ENCODE measurements around the gene COL21A1. TPM values are rescaled to one million over a fixed set of nuclear protein-coding genes. Genes with fewer than 3 reads are reported as not detected.

Gene COL21A1
- total RNA-seq, 2 experiments from 2014 or later, result not detected

- Histone ChIP-seq H4K20me1 (ENCODE audit: insufficient read depth, low read length) (no peaks in the 10 kb centered on the region), H3K9me2 (ENCODE audit: insufficient read depth, low read length) (no peaks in the 10 kb centered on the region), H3K79me2 (ENCODE audit: insufficient read depth, low read depth, low read length) (no peaks in the 10 kb centered on the region), H2AFZ (ENCODE audit: low read length) (no peak overlapping the region), H3K36me3 (ENCODE audit: insufficient read depth, low read length) (no peaks in the 10 kb centered on the region), H3K4me3 (ENCODE audit: low read depth, low read length, poor library complexity, severe bottlenecking) (no peak overlapping the region), H3K27ac (ENCODE audit: low read depth, low read length, poor library complexity, severe bottlenecking) (no peak overlapping the region), H3K9me3 (ENCODE audit: low read length) (no peaks in the 10 kb centered on the region), H3K4me1 (ENCODE audit: insufficient read depth, low read length, poor library complexity, severe bottlenecking) (no peaks in the 10 kb centered on the region), H3K4me2 (ENCODE audit: low read length) (no peak overlapping the region)
- CTCF ChIA-PET (ENCODE audit: unreplicated experiment), result no interaction called here
- no peak for DNase-seq (ENCODE audit: low spot score)
- POLR2A ChIA-PET, result no interaction called here
- no peak for TF ChIP-seq EZH2phosphoT487 (IDR thresholded peaks at IDR 0.05; ENCODE audit: borderline replicate concordance, low read depth, low read length)
- TF ChIP-seq, protein P1, sequence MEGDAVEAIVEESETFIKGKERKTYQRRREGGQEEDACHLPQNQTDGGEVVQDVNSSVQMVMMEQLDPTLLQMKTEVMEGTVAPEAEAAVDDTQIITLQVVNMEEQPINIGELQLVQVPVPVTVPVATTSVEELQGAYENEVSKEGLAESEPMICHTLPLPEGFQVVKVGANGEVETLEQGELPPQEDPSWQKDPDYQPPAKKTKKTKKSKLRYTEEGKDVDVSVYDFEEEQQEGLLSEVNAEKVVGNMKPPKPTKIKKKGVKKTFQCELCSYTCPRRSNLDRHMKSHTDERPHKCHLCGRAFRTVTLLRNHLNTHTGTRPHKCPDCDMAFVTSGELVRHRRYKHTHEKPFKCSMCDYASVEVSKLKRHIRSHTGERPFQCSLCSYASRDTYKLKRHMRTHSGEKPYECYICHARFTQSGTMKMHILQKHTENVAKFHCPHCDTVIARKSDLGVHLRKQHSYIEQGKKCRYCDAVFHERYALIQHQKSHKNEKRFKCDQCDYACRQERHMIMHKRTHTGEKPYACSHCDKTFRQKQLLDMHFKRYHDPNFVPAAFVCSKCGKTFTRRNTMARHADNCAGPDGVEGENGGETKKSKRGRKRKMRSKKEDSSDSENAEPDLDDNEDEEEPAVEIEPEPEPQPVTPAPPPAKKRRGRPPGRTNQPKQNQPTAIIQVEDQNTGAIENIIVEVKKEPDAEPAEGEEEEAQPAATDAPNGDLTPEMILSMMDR (conservative IDR thresholded peaks at IDR 0.05; ENCODE audit: low read length), result no peak
- intact Hi-C loops (cut with micrococcal nuclease; ENCODE audit: unreplicated experiment), result no loop called here
- BruUV-seq (replicated peaks), result no TSS peak
Observed at GRCh38 chr6:56255349-56255748, 8.0 kb upstream of the COL21A1 start.

- Histone ChIP-seq H2AFZ (ENCODE audit: low read length) (no peak overlapping the region), H3K79me2 (ENCODE audit: insufficient read depth, low read depth, low read length) (no peaks in the 10 kb centered on the region), H4K20me1 (ENCODE audit: insufficient read depth, low read length) (no peaks in the 10 kb centered on the region), H3K4me1 (ENCODE audit: insufficient read depth, low read length, poor library complexity, severe bottlenecking) (no peaks in the 10 kb centered on the region), H3K4me2 (ENCODE audit: low read length) (no peak overlapping the region), H3K9me3 (ENCODE audit: low read length) (no peaks in the 10 kb centered on the region), H3K9me2 (ENCODE audit: insufficient read depth, low read length) (no peaks in the 10 kb centered on the region), H3K36me3 (ENCODE audit: insufficient read depth, low read length) (no peaks in the 10 kb centered on the region), H3K27ac (ENCODE audit: low read depth, low read length, poor library complexity, severe bottlenecking) (no peak overlapping the region), H3K4me3 (ENCODE audit: low read depth, low read length, poor library complexity, severe bottlenecking) (no peak overlapping the region)
- DNase-seq (ENCODE audit: low spot score), result no peak
- ChIA-PET CTCF (ENCODE audit: unreplicated experiment) (no interaction called here), POLR2A (interaction anchor here (0.5 kb wide), 1 partner anchor 803 kb away, joined by 3 read pairs; no protein-coding TSS in a partner anchor)
- BruUV-seq (replicated peaks), result no TSS peak
- no peak for TF ChIP-seq EZH2phosphoT487 (IDR thresholded peaks at IDR 0.05; ENCODE audit: borderline replicate concordance, low read depth, low read length)
- TF ChIP-seq, protein P1 (conservative IDR thresholded peaks at IDR 0.05; ENCODE audit: low read length), result no peak
- intact Hi-C loops (cut with micrococcal nuclease; ENCODE audit: unreplicated experiment), result no loop called here
Observed at GRCh38 chr6:56250266-56250665, 2.9 kb upstream of the COL21A1 start.

DNA sequence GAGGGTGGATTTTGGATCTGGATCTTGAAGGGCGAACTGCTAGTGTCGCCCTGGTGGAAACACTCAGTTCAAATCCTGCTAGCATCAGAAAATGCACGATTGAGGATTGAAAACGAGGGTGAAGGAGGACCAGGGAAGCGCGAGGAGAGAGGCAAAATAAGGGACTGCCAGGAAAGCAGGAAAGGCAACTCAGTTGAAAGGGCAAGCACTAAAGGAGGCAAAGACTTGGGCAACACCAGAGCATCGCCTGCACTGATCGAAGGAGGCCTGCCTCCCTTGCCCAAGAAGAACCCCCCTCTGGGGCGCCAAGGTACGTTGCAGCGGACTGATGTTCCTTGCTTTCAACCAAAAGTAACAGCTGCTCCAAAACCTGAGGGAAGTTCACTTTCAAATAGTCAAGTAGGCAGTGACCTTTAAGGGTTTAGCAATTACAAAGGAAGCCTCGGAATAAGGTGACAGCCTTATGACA, 308 bp upstream of the COL21A1 start:
- no peak overlapping the region for H3K4me3 ChIP-seq (ENCODE audit: low read depth, low read length, poor library complexity, severe bottlenecking)
- no peak overlapping the region for H3K4me2 ChIP-seq (ENCODE audit: low read length)
- H3K9me3 ChIP-seq (ENCODE audit: low read length), result no peaks in the 10 kb centered on the region
- no peaks in the 10 kb centered on the region for H3K79me2 ChIP-seq (ENCODE audit: insufficient read depth, low read depth, low read length)
- ChIA-PET POLR2A (no interaction called here), CTCF (ENCODE audit: unreplicated experiment) (no interaction called here)
- intact Hi-C loops (cut with micrococcal nuclease; ENCODE audit: unreplicated experiment), result no loop called here
- H3K4me1 ChIP-seq (ENCODE audit: insufficient read depth, low read length, poor library complexity, severe bottlenecking), result no peaks in the 10 kb centered on the region
- TF ChIP-seq, protein P1 (conservative IDR thresholded peaks at IDR 0.05; ENCODE audit: low read length), result no peak
- TF ChIP-seq EZH2phosphoT487 (IDR thresholded peaks at IDR 0.05; ENCODE audit: borderline replicate concordance, low read depth, low read length), result no peak
- no peak overlapping the region for H2AFZ ChIP-seq (ENCODE audit: low read length)
- BruUV-seq (replicated peaks), result no TSS peak
- H3K27ac ChIP-seq (ENCODE audit: low read depth, low read length, poor library complexity, severe bottlenecking), result no peak overlapping the region
- no peak for DNase-seq (ENCODE audit: low spot score)
- H3K36me3 ChIP-seq (ENCODE audit: insufficient read depth, low read length), result no peaks in the 10 kb centered on the region
- H3K9me2 ChIP-seq (ENCODE audit: insufficient read depth, low read length), result no peaks in the 10 kb centered on the region
- no peaks in the 10 kb centered on the region for H4K20me1 ChIP-seq (ENCODE audit: insufficient read depth, low read length)
